Astrocyte (in vitro differentiated cells and primary cell): ENCODE results near the gene SGCA.

ENCODE experiments used
- CTCF ChIP-seq: IDR thresholded peaks from 2 replicates; pipeline ENCODE4 v1.5.1; 2011; ENCODE audit warnings: low read depth, mild to moderate bottlenecking, inconsistent platforms, low read length, moderate library complexity; ENCODE audit not compliant: insufficient read depth
- EZH2 ChIP-seq: IDR thresholded peaks from 2 replicates; pipeline ENCODE4 v1.6.1; 2012; ENCODE audit warnings: mild to moderate bottlenecking, low read length, inconsistent platforms; ENCODE audit not compliant: insufficient read depth

- TF ChIP-seq CTCF (no peak), EZH2 (no peak)
These were observed 21.0 kb downstream of the SGCA start for GRCh38 chr17:50186661-50187393.
